HG02678 (cell line): ENCODE data around the gene TSACC.
A peak's percentile ranks its signal among the peaks of the same experiment; 100 is the strongest.

Experiments
- ATAC-seq: cut with Tn5 transposase; IDR thresholded peaks from one replicate; pipeline ENCODE4 v1.9.1; 2021; ENCODE audit warnings: mild to moderate bottlenecking, moderate library complexity; ENCODE audit not compliant: unreplicated experiment

TSACC gene

GRCh38 chr1:156372876-156373275 is 34.5 kb downstream of the TSACC start:
- no peak for ATAC-seq

- no peak for ATAC-seq
Measured at GRCh38 chr1:156373546-156373945, 35.2 kb downstream of the TSACC start.

GRCh38 chr1:156376146-156376545 is 37.8 kb downstream of the TSACC start:
- ATAC-seq = no peak

GRCh38 chr1:156376958-156377919 is 38.9 kb downstream of the TSACC start:
- ATAC-seq = no peak

- ATAC-seq = no peak
Measured at GRCh38 chr1:156378557-156378956, 40.2 kb downstream of the TSACC start.

GRCh38 chr1:156379420-156380165 is 41.3 kb downstream of the TSACC start:
- ATAC-seq = no peak

- ATAC-seq = no peak
Measured at GRCh38 chr1:156382561-156382960, 44.2 kb downstream of the TSACC start.

GRCh38 chr1:156383023-156383422 is 44.7 kb downstream of the TSACC start:
- ATAC-seq = peak; percentile 55

- ATAC-seq = no peak
Measured at GRCh38 chr1:156384007-156384406, 45.7 kb downstream of the TSACC start.

GRCh38 chr1:156384658-156385057 is 46.3 kb downstream of the TSACC start:
- no peak for ATAC-seq

GRCh38 chr1:156385534-156386031 is 47.3 kb downstream of the TSACC start:
- ATAC-seq = no peak

GRCh38 chr1:156386134-156386901 is 48.0 kb downstream of the TSACC start:
- no peak for ATAC-seq

- ATAC-seq = no peak
Measured at GRCh38 chr1:156386949-156387869, 48.9 kb downstream of the TSACC start.

GRCh38 chr1:156387870-156388173 is 49.5 kb downstream of the TSACC start:
- ATAC-seq = no peak

- ATAC-seq = no peak
Measured at GRCh38 chr1:156388174-156389137, 50.1 kb downstream of the TSACC start.

GRCh38 chr1:156389311-156389710 is 51.0 kb downstream of the TSACC start:
- ATAC-seq = no peak

GRCh38 chr1:156390469-156391365 is 52.4 kb downstream of the TSACC start:
- ATAC-seq = no peak

GRCh38 chr1:156391366-156391677 is 53.0 kb downstream of the TSACC start:
- ATAC-seq = no peak
